ENCODE measurements around the gene OCIAD2. TPM values are rescaled to one million over a fixed set of nuclear protein-coding genes. Genes with fewer than 3 reads are reported as not detected.
"Not testable (repeated sequence)": the region's sequence is repeated elsewhere in the genome, so short reads cannot be mapped to it uniquely, and the experiment has no call there.

Gene OCIAD2
- total RNA-seq, 1 donor from 2014 or later, result 18.5 TPM

GRCh38 chr4:48864696-48865095 is 41.9 kb downstream of the OCIAD2 start:
- DNase-seq (ENCODE audit: missing footprints); ATAC-seq; intact Hi-C loops (cut with DNase I): not testable (repeated sequence)

DNA sequence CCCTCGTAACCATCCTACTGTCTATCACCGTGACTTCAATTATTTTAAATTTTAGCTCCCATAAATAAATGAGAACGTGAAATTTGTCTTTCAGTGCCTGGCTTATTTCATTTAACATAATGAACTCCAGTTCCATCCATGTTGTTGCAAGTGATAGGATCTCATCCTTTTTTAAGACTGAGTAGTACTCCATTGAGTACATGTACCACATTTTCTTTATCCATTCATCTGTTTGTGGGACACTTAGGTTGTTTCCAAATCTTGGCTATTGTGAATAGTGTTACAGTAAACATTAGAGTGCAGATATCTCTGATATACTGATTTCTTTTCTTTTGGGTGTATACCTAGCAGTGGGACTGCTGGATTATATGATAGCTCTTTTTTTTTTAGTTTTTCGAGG is 42.8 kb downstream of the OCIAD2 start:
- intact Hi-C loops (cut with DNase I), result no loop called here
- DNase-seq (ENCODE audit: missing footprints) (no peak), ATAC-seq (no peak)

DNA sequence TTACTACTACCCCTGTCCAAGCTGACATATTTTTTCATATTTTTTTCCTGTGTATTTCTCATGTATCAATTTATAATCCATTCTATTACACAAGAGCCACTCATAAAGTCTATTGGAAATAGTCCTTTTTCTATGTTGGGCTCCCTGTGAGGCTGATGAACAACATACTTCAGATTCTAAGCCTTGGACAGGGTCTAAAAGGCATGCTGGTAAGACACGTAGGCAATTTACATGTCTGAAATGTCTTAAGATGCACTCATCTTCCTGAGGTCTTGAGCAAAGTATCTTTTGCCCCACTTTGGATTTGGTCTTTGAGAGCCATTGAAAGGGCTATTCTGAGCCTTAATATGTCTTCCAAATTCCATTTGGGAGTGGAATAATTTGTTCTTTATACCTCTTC is 43.9 kb downstream of the OCIAD2 start:
- no peak for DNase-seq (ENCODE audit: missing footprints)
- no peak for ATAC-seq

GRCh38 chr4:48862038-48862437 is 44.5 kb downstream of the OCIAD2 start:
- ATAC-seq, result no peak

More for the DNA sequence above, 43.9 kb downstream of the OCIAD2 start:
- intact Hi-C loops (cut with DNase I), result no loop called here

DNA sequence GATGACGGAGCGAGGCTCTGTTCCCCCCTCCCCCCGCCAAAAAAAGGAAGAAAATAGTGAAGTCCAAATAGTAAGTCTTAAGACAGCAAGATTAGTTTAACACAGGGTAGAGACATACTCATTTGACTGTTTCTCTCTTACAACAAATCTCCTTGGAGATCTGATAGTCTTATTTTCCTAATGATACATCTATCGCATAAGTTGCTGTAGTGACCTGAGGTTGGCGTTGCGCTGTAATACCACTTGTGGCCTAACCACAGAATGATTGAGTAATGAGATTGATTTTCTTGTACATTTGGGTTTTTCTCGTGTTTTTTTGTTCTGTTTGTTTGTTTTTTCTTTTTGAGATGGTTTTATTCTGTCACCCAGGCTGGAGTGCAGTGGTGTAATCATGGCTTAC is 48.4 kb downstream of the OCIAD2 start:
- ATAC-seq (no peak), DNase-seq (ENCODE audit: missing footprints) (no peak)
- intact Hi-C loops (cut with DNase I), result no loop called here

More at GRCh38 chr4:48862038-48862437, 44.5 kb downstream of the OCIAD2 start:
- DNase-seq (ENCODE audit: missing footprints), result no peak
- intact Hi-C loops (cut with DNase I), result no loop called here

GRCh38 chr4:48854982-48855381 is 51.6 kb downstream of the OCIAD2 start:
- ATAC-seq, result no peak
- DNase-seq (ENCODE audit: missing footprints), result no peak
- intact Hi-C loops (cut with DNase I), result no loop called here

DNA sequence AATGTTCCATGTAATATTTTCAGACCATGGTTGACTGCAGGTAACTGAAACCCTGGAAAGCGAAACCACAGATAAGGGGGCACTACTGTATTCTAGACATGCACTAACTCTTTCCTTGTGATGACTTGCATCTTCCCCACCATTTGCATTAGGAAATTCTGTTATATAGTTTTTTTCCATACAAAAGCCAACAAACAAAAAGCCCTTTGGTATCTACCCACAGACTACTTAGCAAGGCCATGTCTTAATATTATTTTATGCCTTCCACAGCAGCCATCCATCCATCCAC is 52.2 kb downstream of the OCIAD2 start:
- intact Hi-C loops (cut with DNase I), result no loop called here
- DNase-seq (ENCODE audit: missing footprints) (no peak), ATAC-seq (no peak)

DNA sequence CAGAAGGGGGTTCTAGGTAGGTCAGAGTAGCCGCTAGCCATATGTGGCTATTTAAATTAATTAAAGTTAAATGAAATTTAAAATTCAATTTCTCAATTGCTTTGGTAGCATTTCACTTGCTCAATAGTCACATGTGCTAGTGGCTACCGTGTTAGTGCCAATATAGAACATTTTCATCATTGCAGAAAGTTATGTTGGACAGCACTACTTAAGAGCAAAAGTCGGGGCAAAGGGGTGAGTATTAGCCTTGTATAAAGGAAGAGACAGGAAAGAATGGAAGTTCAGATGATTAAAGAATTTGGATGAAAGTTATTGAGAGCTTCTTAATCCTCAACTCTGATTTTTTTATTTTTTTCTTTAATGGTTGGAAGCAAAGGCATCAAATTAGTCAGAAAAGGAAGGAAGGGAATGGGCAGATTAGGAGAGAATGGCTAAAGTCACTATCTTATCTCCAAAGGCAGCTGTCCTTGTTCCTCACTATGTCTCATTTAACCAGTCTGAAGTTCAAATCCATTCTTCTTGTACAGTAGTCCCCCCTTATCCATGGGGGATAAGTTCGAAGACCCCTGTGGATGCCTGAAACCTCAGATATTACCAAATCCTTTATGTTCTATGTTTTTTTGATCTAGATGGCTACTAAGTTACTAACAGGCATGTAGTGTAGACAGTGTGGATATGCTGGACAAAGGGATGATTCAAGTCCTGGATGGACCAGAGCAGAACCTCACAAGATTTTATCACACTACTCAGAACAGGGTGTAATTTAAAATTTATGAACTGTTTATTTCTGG is 52.8 kb downstream of the OCIAD2 start:
- intact Hi-C loops (cut with DNase I), result no loop called here
- DNase-seq (ENCODE audit: missing footprints), result no peak
- no peak for ATAC-seq

DNA sequence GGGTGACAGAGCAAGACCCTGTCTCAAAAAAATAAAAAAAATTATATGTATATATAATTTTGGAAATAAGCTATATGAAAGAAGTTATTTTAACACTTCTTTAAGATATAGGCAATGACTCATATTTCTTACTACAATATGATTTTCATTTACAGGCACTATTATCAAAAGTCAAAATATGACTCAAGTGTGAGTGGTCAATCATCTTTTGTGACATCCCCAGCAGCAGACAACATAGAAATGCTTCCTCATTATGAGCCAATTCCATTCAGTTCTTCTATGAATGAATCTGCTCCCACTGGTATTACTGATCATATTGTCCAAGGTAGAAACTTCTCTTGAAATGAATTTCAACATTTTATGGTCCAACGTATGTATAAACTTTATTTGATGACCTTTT is 54.9 kb downstream of the OCIAD2 start:
- ATAC-seq (no peak), DNase-seq (ENCODE audit: missing footprints) (no peak)
- intact Hi-C loops (cut with DNase I), result no loop called here

DNA sequence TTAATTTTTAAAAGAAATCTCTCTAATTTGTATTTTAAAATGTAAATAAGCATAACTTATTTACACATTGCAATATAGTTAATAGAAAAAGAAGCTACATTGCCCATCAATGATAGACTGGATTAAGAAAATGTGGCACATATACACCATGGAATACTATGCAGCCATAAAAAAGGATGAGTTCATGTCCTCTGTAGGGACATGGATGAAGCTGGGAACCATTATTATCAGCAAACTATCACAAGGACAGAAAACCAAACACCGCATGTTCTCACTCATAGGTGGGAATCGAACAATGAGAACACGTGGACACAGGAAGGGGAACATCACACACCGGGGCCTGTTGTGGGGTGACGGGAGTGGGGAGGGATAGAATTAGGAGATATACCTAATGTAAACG is 57.8 kb downstream of the OCIAD2 start:
- ATAC-seq; intact Hi-C loops (cut with DNase I); DNase-seq (ENCODE audit: missing footprints): not testable (repeated sequence)

DNA sequence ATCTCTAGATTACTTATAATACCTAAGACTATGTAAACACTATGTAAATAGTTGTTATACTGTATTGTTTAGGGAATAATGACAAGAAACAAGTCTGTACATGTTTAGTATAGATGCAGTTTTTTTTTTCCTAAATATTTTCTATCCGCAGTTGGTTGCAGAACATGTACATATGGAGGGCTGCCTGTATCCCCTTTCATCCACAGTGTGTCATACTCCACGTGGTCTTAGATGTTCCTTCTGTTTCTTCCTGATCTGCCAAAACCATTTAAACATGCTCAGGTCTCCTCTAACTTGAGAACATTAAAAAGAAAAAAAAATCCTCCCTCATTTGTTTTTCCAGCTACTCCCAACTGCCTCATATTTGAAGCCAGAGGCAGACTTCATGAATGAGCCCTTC is 61.7 kb downstream of the OCIAD2 start:
- intact Hi-C loops (cut with DNase I), result no loop called here
- no peak for DNase-seq (ENCODE audit: missing footprints)
- ATAC-seq, result no peak

DNA sequence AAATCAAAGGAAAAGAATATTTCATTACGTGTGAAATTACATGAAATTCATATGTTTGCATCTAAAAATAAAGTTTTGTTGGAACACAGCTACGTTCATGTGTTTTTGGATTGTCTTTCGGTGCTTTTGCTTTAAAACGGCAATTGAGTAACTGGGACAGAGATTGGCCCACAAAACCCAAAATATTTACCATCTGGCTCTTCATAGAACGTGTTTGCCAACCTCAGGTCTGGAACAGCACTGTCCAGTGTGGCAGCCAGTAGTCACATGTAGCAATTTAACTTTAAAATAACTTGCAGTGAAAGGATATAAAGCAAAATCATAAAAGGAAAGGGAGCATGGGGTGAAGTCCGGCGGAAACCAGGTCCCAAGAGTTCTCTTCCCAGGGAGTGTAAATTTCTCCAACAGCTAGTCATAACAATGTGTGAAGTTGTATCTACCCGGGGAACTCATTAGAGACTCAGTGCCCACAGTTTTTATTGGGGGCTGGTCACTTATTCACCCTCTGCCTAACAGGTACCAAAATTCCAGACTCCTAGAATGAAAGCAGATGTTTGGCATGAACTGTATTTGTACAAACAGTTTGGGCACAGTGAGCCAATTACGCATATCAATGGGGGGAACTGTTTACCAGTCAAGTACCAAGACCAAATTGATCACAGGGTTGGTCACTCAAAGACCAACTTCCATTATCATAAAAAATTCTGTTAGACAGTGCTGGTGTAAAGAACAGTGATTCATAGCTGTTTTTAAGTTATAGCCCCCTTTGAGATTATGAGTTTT is 65.3 kb downstream of the OCIAD2 start:
- ATAC-seq, result no peak
- DNase-seq (ENCODE audit: missing footprints), result no peak
- intact Hi-C loops (cut with DNase I), result no loop called here

- intact Hi-C loops (cut with DNase I), result loop anchor here (10.0 kb wide), 1 partner anchor 128 kb away; no protein-coding TSS in a partner anchor
- no peak for ATAC-seq
- no peak for DNase-seq (ENCODE audit: missing footprints)
Observed at GRCh38 chr4:48836658-48837057, 69.9 kb downstream of the OCIAD2 start.

Other genes with a start within 250 kb of the OCIAD2 start
- gene FRYL, start 126.5 kb downstream of the OCIAD2 start, total RNA-seq, result 36.2 TPM
- gene OCIAD1, start 75.7 kb downstream of the OCIAD2 start, total RNA-seq, result 128 TPM
- not detected for gene CWH43, start 79.5 kb upstream of the OCIAD2 start, total RNA-seq